HK-2 (cell line): ENCODE data around the gene DGCR2.
"Not testable (repeated sequence)": the region's sequence is repeated elsewhere in the genome, so short reads cannot be mapped to it uniquely, and the experiment has no call there.

ENCODE experiments used
- DNase-seq: peaks from one replicate; pipeline ENCODE4 v3.0.0-alpha.2; 2018; ENCODE audit not compliant: unreplicated experiment

DGCR2 gene

DNA sequence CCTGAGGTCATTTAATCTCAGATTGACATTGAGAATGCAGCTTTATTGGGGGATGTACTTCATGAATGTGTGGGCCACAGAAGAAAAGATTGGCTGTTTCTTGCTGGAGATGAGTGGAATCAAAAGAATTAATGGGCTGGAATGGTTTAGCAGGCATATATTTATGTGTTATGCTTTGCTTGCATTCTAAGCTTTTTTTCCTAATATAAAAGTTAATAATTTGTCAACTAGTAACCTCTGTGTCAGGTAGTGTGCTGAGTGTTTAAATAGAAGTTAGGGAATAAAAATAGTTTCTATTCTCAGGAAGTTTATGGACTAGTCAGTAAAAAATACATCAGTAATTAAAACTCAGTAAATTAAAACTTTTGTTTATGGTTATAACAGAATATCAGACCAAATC, 118.7 kb downstream of the DGCR2 start:
- DNase-seq: no peak

DNA sequence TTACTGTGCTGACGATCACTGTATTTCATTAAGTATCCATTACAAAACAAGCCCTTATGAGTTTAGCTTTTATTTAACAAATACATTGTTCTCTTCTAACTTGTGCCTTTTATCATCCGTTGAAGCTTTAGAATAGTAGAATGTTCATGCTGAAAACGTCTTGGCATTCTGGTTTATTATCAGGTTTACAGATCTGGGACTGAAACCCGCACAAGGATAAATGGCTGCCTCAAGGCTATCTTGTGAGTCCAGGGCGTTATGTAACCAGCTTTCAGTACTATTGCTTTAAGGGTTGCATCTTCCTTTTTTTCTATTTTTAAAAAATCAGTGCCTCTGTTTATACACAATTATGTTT, 119.6 kb downstream of the DGCR2 start:
- no peak for DNase-seq

DNA sequence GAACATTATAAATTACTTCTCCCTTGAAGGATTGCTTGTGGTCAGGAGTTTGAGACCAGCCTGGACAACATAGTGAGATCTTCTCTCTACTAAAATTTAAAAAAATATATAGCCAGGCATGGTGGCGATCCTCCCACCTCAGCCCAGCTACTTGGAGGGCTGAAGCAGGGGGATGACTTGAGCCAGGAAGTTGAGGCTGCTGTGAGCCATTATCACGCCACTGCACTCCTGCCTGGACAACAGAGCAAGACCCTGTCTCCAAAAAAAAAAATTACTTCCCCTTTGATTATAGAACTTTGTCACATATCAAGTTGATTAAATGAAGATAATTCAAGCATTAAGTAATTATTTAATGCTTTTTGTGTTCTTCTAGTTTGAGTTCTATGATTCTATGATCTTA, 121.0 kb downstream of the DGCR2 start:
- no peak for DNase-seq

DNA sequence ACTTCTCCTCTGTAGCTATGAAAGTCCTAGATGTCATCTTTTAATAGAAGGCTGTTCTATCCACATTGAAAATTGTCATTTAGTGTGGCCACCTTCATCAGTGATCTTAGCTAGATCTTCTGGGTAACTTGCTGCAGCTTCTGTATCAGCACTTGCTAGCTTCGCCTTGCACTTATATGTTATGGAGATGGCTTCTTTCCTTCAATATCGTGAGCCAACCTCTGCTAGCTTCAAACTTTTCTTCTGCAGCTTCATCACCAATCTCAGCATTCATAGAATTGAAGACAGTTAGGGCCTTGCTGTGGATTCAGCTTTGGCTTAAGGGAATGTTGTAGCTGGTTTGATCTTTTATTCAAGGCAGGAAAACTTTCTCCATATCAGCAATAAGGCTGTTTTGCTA, 122.1 kb downstream of the DGCR2 start:
- not testable (repeated sequence) for DNase-seq

DNA sequence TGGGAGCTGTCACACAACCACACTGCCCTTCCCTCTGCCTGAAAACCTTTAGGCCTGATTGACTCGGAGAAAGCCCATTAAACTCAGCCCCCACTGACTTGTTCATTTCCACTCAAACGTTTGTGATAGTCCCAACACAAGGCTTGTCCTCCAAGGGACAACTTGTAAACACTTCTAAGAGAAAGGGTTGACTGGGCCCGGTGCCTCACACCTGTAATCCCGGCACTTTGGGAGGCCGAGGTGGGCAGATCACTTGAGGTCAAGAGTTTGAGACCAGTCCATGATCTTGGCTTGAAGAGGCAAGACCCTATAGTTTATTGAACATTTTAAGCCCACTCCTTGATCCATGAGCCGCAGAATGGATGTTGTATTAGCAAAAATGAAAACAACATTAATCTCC, 122.8 kb downstream of the DGCR2 start:
- no peak for DNase-seq

DNA sequence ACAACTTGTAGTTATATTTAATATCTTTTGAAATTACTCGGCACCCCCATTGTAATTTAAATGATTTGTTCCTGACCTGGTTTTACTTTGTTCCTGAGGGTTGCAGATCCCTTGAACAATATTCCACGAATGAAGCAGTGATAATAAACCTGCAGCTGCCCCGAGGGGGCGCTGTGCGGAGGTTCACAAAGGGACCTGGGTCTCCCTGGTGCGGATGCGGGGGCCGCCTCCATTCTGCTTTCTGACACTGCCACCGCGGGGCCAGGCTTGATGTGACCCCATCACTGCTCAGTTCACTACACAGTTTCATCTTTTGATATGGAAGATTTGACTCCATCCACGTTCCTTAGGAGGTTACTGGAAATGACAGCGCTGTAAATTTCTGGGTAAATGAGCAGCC, 123.2 kb downstream of the DGCR2 start:
- DNase-seq: no peak

DNA sequence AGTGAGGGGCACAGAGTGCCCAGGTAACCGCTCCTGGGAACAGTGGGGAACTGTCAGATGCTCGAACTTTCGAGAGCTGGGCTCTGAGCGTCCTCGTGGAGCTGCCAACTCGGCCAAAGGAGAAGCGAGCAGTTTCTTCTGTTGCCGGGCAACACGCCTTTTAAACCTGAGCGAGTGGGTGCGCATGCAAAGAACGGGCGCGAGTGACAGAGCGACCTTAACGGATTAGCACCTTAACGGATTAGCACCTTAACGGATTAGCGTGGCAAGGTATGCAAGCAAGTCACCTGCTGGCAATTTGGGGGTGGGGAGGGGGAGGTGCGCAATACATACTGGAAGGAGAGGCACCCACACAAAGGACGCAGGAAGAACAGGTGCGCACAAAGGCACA, 124.3 kb downstream of the DGCR2 start:
- no peak for DNase-seq

DNA sequence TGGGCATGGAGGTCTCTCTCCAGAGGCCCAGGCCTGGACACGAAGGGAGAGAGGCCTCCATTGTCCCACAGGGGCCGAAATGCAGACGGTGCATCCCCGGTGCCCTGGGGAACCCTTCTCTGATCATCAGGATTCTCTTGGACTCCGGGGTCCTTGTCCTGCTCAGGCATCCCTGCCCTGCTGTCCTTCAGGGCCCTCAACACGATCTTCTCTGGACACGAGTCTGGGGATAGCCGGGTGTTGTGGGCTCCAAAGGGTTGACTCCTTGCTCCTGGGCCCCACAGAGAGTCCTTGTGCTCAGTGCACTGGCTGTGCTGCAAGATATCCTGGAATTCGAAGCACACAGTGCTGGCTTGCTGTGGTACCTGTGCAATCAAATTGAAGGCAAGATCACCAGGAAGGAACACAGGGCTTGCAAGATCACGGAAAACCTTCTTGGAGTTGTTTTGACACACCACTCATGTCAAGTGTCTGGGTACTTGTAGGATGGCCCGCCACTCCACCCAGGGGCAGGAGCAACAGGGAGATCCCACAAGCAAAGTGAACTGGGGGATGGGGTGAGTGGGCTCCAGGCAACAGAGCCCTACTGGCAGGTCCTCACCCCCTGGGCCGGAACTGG, 124.8 kb downstream of the DGCR2 start:
- DNase-seq: no peak

DNA sequence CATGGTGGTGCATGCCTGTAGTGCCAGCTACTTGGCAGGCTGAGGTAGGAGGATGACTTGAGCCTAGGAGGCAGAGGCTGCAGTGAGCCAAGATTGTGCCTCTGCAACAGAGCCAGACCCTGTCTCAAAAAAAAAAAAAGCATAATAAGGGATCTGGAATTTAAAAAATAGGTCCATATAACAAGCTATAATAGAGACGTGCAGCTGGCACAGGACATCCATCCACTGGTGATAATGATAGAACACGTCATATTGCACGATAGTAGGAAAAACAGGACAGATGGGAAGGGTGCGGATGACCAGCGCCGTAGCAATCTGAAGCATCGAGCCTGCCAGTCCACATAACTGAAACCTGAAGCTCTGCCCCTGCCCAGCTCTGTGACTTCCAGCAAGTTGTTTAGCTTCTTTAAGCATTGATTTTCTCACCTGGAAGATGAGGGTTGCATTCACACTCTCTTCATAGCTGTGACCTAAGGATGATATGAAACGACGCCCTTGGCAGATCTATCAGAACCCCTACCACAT, 125.8 kb downstream of the DGCR2 start:
- DNase-seq: no peak

DNA sequence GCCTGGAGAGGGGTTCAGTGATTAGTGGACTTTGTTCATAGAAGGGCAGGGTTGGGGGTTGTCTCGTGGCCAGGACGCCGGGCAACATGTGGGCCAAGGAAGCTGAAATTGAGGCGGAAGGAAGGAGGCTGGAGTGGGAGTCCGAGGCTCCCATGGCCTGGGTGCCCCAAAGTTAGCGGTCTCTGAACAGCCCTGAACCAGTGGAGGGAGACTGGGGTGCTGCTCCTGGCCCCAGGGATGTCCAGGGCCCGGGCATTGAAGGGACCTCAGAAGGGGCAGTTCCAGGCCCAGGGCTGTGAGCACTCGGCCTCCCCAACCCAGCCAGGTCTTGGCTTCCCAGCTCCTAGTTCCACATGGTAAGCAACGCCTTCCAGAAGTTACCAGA, 126.9 kb downstream of the DGCR2 start:
- no peak for DNase-seq

DNA sequence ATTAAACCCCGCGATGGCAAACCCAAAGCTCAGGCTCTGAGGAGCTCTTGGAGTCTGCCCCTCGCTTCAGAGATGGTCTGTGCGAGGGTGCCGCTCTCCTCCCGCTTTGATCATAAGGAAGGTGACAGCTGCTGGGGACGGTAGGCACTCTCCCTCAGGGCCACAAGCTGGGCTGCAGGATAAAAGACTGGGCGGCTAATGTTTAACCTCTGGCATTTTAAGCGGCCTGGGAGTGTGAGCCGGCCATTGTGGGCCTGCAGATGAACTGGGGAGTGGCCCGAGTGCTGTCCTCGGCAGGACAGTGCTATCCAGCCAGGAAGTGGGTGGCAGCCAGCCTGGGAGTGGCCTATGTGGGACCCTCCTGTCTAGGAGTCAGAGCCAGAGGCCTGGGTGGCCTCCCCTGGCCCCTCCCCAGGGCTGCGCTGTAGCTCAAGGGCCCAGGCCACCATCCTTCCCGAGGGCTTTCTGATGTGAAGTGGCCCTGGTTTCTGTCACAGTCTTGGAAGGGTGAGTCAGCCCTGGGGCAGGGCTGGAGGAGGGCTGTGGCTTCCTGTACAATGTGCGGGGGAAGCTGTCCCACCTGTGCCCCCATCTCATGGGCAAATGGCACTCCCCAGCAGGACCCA, 127.4 kb downstream of the DGCR2 start:
- peak; percentile 64 for DNase-seq

DNA sequence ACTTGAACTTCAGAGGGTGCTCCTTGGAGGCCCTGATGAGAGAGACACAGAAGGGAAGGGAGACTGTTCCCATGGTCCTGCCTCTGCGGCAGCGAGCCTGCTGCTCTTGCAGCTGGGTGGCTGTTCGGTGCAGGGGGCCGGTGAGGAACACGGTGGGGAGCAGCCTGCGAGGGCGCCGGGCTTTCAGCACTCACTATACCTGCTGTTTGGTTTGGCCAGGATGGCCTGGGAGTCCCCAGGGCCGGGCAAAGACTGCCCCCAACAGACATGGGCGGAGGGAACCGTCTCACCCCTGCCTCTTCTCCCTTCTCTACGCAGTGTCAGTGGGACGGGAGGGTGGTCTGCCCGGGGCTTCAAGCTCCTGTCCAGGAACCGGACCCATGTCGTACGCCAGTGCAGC, 128.2 kb downstream of the DGCR2 start:
- no peak for DNase-seq

DNA sequence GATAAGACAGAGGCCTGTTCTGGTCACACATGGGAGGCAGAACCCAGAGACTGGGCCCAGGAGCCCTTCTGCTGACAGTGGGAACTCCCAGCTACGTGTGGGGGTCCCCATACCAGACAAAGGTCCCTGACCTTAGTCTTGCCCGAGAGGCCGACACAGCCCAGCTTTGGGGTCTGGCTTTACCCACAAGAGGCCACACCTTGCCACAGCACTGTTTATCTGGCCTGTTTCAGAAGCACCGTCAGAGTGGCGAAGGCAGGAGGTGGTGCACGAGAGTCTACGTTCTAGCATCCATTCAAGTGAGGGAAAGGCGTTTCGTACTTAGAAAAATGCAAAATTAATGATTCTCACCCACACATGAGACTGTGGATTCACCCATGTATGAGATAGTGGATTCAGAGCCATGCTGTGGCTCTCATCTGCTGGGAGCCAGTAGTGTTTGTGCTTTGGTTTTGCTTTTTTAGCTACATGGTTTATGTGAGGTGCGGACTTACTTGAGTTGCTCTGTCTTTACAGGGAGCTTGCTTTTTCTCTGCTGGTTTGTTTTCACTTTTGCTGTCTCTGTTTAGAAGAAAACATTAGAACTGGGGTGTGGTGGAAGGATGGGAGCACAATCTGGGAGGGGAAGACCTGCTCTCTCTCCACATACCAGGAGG, 129.5 kb downstream of the DGCR2 start:
- no peak for DNase-seq

DNA sequence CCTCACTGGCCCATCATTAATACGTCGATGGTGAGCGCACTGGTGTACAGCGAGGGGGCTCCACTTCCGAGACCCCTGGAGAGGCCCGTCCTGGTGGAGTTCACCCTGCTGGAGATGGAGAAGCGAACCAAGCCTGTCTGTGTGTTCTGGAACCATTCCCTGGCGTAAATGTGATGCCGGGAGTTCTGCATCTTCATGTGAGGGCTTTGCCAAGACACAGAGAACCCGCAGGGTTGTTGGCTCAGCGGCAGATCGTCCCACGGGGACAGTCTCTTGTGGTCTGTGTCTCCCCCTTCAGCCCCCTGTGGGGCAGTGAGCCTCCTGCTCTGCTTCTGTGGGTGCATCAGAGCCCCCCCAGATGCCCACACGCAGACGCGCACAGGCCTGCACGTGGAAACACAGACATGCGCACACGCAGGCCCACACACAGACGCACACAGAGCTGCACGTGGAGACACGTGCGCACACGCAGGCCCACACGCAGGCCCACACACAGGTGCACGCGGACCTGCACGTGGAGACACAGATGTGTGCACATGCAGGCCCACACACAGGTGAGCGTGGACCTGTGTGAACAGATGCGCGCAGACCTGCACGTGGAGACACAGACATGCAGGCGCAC, 130.3 kb downstream of the DGCR2 start:
- DNase-seq: no peak

DNA sequence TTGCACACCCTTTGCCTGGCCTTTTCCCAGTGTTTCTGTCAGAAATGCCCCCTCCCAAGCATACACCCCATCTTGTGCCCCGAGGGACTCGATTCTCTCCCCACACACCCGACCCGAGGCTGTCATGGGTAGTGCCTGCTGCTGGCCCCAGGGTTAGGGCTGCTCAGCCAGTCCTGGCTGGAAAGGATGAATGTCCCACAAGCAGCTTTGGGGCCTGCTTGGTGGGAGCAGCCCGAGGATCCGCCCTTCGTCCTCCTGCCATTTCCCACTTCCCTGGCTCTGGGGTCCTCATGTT, 131.1 kb downstream of the DGCR2 start:
- no peak for DNase-seq

DNA sequence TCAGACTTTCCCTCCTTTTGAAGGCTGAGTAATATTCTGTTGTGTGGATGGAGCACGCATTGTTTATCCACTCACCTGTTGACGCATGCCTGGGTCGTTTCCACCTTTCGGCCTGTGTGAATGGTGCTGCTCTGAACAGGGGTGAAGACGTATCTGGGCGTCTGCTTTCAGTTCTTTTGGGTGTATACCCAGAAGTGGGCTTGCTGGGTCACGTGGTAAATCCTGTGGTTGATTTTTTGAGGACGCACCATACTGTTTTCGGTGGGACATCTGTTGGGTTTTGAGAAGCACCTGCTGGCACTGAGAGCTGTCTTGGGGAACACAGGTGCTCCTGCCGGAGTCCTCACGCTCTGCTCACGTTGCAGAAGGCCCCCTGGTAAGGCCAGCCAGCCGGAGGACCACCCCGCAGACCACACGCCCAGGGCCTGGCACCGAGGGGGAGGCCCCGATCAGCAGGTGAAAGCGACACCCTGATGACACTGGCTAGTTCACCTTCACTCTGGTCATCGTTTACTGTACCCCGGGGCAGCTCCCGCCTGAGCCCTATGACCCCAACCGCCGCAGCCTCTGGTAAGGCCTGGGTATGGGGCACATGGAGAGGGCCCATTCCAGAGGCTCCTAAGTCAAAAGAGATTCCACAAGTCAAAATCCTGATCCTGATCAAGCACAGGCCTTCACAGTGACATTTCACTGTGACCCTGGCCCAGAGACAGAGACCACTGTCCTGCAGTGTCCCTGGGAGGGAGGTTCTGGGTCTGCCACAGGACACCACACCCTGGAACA, 131.7 kb downstream of the DGCR2 start:
- no peak for DNase-seq

DNA sequence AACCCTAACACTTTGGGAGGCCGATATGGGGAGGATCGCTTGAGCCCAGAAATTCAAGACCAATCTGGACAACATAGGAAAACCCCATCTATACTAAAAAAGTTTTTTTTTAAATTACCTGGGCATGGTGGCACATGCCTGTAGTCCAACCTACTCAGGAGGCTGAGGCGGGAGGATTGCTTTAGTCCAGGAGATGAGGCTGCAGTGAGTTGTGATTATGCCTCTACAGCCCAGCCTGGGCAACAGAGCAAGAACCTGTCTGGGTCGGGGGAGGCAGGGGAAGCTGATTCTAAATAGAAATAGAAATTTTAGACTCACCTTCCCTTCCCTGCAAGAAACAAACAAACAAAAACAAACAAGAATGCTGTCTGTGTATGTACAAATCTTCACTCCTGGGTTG, 133.3 kb downstream of the DGCR2 start:
- DNase-seq: no peak

DNA sequence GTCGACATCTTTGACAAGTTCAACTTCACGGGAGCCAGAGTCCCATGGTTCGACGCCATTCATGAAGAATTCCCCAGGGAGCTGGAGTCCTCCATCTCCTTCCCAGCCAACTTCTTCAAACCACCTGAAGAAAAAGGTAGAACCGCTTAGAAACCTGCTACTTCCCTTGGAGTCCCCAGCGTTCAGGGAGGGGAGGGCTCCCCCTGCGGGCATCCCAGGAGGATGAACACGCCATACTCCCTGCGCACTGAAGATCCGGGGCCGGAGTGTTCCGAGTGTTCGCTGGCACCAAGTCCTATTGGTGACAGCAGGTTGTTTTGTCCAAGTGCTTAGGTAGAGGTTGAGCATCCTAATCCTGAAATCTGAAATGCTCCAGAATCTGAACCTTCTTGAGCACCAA, 134.4 kb downstream of the DGCR2 start:
- no peak for DNase-seq

DNA sequence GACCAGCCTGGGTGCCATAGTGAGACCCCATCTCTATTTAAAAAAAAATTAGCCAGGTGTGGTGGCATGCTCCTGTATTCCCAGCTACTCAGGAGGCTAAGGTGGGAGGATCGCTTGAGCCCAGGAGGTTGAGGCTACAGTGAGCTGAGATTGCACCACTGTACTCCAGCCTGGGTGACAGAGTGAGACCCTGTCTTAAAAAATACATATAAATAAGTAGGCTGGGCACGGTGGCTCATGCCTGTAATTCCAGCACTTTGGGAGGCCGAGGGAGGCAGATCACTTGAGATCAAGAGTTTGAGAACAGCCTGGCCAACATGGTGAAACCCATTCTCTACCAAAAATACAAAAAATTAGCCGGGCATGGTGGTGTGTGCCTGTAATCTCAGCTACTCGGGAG, 135.1 kb downstream of the DGCR2 start:
- DNase-seq: not testable (repeated sequence)
